Activated CD4-positive, CD25-positive, alpha-beta regulatory T cell treated with anti-CD3 and anti-CD28 coated beads, Interleukin-2, amount 50 U/mL, for 24 hours (primary cell): ENCODE measurements around the gene NUP85.
A peak's percentile ranks its signal among the peaks of the same experiment; 100 is the strongest.
"Not testable (repeated sequence)": the region's sequence is repeated elsewhere in the genome, so short reads cannot be mapped to it uniquely, and the experiment has no call there.

Source experiments
- ATAC-seq, 2 donors: fragments of 150-1000 bp; cut with Tn5 transposase; one replicate each; pipeline ENCODE4 v1.10.0; 2021; ENCODE audit warnings: mild to moderate bottlenecking in 1 of 2, moderate library complexity in 1 of 2

NUP85 gene

DNA sequence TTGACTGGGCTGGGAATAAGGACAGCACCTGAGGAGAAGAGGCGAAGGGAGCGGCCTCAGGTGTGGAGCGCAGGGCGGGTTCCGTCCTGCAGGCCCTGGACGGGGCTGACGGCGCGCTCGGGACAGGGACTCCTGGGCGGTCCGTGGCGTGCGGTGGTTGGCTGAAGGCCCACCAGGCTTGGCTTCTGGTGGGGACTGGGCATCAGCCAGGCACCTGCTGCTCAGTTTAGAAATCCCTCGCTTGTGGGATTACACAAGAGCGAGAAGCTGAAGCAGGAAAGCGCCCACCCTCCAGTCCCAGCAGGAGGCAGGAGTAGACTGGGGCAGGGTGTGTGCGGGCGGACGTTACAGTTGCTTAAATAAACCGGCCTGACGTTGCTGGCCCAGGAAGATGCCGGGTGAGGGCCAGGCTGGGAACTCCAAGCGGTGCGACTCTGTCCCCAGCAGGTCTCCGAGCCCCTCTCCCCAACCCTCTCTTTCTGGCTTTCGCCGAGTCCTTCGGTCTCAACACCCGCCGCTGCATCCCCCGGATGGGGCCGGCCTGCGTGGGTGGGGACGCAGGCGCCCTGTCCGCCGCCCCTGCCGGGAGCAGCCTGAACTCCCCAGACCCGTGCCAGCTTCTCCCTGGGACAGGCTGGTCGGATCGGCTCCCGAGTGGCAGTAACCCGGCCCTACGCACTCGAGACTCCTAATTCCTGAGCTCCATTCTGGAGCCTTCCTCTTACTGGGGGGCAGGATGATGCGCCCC, 64.9 kb downstream of the NUP85 start:
- peak; percentile 32 to 42 for ATAC-seq

DNA sequence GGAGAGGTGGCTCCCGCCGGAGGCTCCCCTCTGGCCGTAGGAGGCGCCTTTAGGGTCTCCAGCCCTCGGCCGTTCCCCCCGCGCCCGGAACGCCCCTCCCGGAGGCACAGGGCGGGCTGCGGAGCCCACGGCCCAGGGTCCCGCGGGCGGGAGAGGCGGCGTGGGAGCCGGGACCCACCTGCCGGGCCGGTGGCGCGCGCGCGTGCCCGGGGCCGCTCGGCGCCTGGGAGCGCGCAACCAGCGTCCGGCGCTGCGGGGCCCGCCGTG, 65.4 kb downstream of the NUP85 start, which contains the start of gene MIF4GD:
Gene MIF4GD (minus strand): TSS at position 266 of the 267 bp plus-strand sequence. CDS start 1,036 bp downstream, outside the sequence.
- peak in 1 of 2 donors; percentile 12 for ATAC-seq

DNA sequence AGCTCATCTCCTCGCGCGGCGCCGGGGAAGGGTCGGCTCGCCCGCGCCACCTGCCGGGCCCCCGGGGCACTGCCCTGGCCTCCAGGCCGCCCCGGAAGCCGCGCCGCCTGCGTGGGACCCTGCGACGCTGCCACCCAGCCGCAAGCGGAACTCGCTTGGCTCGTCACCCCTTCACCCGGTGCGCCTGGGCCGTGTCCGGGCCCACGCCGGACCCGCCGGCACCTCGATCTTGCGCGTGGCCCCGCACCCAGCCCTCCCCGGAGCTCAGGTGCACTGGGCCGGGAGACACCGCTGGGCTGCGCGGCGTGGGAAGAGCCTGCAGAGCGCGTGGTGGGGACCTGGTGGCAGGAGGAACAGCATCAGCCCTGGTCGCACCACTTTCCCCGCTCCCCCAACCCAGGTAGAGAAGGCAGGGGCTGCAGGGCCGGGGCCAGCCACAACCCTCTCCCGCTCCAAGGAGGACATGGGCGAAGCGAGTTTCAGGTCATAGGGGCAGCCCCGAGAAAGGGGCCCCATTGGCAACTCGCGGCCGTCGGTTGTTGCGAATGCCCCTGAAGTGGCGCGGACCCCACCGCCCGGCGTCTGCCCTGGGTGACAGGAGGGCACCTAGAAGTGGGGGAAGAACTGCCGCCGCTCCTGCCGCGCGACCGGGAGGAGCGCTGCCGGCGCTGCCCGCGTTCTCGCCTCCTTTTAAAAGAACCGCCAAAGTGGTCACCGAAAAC, 65.9 kb downstream of the NUP85 start:
- peak; percentile 82 to 86 for ATAC-seq

GRCh38 chr17:75271955-75272847, 66.7 kb downstream of the NUP85 start:
- no peak for ATAC-seq

DNA sequence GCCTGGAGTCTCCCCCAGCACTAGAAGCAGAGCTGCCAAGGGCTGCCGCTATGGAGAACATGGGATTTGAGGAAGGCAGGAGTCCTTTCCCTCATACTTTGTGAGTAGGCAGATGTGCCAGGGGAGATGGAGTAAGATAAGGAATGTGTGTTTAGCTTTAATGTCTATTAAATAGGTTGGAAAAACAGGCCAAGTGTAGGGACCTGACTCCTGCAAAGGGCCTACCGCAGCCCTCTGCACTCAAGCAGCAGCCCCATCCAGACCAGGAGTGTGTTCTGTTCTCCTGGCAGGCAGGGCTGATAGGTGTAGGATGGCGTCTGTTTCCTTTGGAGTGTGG, 67.3 kb downstream of the NUP85 start:
- ATAC-seq: no peak

- ATAC-seq: no peak
Measured at GRCh38 chr17:75273977-75274708, 68.7 kb downstream of the NUP85 start.

DNA sequence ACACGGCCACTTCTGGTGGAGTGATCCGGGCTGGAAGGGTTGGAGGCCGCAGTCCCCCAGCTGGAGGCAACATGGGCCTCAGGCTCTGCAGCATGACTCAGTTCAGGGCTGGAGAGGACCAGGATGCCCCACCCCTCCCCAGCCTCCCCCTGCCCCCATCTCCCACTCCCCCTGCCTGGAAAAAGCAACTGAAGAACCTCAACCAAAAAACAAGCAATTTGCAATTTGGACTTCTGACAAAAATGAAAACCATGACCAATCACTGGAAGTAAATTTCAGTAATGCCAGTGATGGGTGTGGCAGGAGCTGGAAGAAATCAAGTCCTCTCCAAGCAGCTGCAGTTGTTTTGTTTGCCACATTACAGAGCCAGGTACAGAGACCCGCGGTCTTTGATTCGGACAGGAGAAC, 72.2 kb downstream of the NUP85 start:
- ATAC-seq: no peak

- not testable (repeated sequence) for ATAC-seq
Measured at GRCh38 chr17:75280189-75280588, 74.7 kb downstream of the NUP85 start.

GRCh38 chr17:75285123-75285522, 79.6 kb downstream of the NUP85 start:
- ATAC-seq: no peak
